Stimulated activated CD4-positive, alpha-beta T cell treated with anti-CD3 and anti-CD28 coated beads, Interleukin-15, amount 100 ng/mL, for 48 hours (primary cell): Measurements from ENCODE around the gene CTAGE9.
"Not testable (repeated sequence)": the region's sequence is repeated elsewhere in the genome, so short reads cannot be mapped to it uniquely, and the experiment has no call there.

Experiments used
- DNase-seq, 2 donors: peaks; one replicate each; pipeline ENCODE4 v3.0.0-alpha.2; 2020; ENCODE audit warnings: low read depth in 2 of 2

Gene CTAGE9, protein sequence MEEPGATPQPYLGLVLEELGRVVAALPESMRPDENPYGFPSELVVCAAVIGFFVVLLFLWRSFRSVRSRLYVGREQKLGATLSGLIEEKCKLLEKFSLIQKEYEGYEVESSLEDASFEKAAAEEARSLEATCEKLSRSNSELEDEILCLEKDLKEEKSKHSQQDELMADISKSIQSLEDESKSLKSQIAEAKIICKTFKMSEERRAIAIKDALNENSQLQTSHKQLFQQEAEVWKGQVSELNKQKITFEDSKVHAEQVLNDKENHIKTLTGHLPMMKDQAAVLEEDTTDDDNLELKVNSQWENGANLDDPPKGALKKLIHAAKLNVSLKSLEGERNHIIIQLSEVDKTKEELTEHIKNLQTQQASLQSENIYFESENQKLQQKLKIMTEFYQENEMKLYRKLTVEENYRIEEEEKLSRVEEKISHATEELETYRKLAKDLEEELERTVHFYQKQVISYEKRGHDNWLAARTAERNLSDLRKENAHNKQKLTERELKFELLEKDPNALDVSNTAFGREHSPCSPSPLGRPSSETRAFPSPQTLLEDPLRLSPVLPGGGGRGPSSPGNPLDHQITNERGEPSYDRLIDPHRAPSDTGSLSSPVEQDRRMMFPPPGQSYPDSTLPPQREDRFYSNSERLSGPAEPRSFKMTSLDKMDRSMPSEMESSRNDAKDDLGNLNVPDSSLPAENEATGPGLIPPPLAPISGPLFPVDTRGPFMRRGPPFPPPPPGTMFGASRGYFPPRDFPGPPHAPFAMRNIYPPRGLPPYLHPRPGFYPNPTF

DNA sequence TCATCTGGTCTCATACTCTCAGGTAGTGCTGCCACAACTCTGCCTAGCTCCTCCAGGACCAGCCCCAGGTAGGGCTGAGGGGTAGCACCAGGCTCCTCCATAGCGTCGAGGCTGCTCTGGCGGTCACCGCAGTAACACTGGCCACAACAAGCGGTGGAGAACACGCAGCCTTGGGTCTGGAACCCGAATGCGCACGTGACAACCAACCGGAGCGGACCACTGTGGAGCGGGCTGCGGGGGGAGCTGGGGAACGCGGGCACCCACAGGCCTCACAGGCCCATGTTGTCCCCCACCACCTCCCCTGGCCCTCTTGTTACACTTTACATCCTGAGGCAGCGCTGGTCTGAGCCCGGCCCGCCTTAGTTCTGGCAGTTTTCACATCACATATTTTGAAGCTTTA is at the start of gene CTAGE9:
Gene CTAGE9 (minus strand): TSS at position 101 of the 400 bp plus-strand sequence. CDS start 0 bp downstream, at position 101.
- not testable (repeated sequence) for DNase-seq

DNA sequence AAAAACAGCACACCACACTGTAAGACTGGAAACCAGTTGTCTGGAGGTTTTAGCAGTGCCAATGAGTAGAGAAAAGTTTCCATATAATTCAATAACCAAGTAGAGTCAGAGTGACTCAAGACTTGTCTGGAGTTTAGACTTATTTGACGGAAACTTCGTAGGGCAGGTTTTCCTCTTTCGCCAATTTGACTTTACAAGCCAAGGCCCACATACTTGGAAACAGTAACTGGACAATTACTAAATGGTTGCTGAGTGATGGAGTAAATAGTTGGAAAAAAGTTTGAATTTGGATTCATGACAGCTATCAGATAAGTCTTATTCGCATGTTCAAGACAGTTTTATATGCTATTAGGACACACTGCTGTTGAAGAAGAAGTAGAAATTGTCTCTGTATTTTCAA is 48.1 kb upstream of the CTAGE9 start:
- no peak for DNase-seq

DNA sequence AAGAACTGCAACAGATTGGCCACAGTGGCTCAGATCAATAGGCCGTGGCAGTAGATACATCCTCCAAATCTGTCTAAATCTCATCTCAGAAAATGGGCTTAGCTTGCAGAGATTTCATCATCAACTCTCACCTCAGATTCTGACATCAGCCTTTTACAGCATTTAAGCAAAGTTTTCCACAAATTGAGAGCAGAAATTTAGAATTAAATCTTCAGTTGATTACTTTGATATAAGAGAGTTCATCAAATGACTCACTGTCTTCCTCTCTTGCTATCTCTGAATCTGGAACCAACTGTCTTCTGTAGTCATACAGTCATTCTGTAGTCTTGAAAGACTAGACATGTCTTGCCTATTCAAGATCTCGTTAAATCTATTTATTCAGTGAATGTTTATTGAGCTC is 45.2 kb upstream of the CTAGE9 start:
- no peak for DNase-seq

DNA sequence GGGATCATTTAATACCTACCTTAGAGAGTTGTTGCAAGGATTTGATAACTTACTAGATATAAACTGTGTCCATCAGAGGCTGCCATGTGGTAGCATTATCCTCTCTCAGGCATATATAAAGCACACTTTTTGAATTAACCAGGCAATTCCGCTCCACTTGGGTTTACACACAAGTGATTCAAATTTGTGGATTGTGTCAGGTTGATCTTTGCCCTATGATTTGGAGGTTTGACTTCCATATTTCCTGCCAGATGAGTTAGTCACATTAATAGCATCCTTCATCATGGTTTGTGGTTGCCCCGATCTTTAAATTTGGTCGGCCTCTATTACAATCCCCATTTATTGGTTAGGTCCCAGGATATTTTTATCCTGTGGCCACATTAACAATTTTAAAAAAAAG is 44.8 kb upstream of the CTAGE9 start:
- no peak for DNase-seq

DNA sequence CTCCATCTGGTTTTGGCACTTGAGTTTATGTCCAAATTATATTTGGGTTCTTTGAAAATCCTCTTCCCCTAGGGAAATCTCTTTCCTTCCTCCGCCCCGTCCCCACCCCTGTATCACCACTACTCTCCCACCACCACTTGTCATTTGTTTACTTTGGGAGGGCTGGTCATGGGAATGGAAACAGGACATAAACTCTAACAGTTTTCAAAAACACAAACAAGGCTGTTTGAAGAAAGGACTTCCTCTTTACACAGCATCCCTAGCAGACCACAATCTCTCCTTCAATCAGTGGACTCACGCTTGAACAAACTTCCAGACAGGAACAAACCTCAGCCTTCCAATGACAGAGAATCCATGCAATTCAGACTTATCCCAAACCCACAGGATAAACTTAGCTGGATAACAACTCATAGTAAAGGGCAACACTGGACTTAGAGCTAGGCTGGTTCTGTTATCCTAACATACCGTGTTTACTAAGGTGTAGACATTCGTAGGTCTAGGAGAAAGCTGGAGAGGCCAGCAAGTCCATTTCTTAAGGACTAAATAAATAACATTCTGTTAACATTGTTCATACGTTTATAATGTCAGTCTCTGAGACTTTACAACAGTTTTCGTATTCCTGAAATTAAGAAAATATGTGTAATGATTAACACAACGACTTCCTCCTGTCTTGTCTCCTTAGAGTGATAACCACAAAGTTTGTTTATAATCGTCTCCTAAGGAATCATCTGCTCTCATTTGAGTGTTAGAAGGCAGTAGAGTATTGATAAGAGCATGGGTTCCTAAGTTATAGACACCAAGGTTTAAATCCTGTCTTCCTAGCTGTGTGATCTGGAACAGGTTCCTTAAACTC is 44.1 kb upstream of the CTAGE9 start:
- DNase-seq = no peak

DNA sequence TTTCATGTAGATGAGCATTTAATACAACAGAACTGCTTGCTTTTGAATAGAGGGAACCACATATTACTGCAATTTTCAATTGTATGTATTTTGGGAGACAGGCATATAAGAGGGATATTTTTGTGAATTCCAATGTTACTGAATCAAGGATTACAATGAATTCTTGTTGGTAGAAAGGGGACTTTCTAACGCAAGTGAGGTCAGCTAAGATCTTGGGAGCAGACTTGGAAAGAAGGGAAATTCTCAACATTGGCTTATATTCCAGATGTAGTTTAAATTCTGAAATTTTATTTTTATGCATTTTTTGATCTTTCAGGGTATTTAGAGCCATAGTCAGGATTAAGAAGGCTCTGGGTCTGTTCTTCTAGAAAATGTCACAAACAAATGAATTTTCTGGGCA is 43.3 kb upstream of the CTAGE9 start:
- DNase-seq = no peak

DNA sequence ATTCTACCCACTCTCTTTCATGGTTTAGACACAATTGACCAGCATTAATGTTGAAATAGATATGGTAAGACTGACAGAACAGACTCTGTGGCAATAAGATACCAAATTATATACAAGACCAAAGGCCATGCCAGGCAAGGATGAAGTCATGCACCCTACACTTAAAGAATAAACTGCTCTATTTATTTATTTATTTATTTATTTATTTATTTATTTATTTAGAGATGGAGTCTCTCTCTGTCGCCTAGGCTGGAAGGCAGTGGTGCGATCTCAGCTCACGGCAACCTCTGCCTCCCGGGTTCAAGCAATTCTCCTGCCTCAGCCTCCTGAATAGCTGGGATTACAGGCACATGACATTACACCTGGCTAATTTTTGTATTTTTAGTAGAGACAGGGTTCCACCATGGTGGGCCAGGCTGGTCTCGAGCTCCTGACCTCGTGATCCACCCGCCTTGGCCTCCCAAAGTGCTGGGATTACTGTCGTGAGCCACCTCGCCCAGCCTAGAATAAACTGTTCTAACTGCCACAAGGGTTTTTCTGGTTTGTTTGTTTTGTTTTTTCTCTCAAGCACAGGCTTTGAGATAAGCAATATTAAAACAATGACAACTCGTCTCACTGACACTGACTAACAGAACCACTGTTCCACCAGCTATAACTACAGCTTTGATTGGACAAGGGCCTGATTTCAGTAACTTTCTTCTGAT is 40.3 kb upstream of the CTAGE9 start:
- not testable (repeated sequence) for DNase-seq

DNA sequence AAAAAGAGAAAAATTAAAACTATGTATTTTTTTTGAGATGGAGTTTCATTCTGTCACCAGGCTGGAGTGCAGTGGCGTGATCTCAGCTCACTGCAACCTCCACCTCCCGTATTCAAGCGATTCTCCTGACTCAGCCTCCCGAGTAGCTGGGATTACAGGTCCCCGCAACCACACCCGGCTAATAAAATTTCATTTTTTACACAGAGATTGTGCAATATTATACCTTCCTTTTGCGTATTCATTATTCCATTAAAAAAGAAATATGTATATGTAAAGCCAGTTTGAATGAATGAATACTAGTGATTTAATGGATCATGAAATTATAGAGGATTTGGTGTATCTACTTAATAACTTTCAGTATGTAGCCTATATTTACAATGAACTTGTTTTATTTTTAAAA is 38.2 kb upstream of the CTAGE9 start:
- no peak for DNase-seq

DNA sequence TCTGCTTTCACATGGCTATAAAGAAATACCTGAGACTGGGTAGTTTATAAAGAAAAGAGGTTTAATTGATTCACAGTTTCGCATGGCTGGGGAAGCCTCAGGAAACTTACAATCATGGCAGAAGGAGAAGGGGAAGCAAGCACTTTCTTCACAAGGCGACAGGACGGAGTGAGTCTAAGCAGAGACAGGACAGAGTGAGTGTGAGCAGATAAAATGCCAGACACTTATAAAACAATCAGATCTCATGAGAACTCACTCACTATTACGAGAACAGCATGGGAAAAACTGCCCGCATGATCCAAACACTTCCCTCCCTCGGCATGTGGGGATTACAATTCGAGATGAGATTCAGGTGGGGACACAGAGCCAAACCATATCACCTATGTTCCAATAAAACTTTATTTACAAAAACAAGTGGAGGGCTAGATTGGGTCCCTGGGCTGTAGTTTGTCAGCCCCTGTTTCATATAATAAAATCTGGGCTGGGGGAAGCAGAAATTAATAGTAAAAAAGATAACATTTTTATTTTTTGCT is 37.1 kb upstream of the CTAGE9 start:
- DNase-seq = no peak

DNA sequence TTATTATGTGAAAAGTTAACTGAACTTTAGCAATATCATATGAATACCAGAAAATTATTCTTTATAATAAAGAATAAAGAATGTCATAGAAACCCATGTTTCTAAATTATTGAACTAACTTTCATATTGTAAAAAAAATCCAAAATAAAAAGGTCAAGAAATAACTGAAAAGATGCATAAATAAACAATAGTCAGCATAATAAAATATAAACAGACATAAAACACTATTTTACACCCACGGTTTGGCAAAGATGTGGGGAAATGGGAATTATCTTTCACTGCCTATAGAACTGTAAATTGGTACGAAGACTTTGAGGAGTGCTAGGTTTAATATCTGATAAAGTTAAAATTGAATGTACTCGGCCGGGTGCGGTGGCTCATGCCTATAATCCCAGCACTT is 34.7 kb upstream of the CTAGE9 start:
- no peak for DNase-seq

DNA sequence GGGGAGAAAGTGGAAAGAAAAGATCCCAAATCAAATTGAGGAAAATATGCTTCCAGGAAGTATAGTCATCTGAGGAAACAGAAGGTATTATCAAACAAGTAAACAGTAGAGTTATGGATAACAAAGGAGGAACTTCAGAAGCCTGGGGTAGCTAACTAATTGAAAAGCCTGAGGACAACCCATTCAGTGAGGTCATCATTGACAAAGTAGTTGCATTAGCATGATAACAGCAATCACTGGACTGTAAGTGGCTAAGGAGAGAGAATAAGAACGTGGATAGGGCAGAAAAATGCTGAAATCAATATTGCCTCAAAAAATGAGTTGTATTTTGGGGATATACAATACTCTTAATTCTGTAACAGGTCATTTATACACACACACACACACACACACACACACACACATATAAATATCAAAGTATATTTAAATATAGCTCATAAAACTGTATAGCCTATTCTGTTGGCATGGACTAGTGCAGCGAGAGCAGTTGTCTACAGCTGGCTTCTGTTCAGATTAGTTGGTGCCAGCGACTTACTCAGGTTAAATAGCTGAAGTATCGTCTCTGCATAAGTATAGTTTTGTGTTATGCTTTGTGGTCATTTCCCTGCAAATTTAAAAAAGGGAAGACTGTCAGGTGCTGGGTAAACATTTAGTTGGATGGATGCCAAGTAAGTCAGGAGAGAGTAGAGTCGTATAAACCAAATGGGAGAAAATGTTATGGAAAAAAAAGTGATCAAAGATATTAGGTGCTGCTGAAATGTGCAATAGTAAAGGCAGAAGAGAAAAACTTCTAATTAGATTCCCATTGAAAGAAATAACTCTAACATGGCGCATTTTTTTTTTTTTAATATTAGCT is 33.8 kb upstream of the CTAGE9 start:
- DNase-seq = no peak

DNA sequence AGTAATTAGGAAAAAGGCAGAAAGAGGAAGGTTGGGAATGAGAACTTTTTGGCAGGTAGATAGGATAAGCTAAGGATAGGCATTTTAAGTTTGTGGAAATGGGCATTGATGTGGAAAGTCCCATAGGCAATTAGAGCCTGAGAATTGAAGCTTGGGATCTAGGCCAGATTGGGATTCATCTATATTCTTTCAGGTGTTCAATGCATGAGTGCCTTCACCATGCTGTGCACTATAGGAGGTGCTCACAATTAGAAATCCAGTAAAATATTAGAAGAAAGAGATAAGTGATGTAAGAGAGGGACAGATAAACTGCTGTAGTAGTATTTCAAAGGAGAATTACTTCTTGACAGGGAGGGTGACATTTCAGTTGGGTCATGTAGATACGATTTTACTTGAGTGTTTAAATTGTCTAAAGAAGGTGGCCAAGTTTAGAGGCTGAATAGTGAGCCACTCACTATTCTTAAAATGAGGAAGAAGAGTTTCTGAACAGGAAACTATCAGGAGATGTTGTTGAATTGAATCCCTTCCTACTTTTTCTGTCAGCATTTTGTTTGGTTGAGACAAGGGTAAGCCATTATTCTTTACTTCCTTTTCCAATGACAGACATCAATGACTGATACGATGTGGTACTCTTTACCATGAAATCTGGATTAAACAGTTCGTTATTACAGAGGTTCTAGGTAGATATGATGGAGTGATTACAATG is 31.0 kb upstream of the CTAGE9 start:
- no peak for DNase-seq

DNA sequence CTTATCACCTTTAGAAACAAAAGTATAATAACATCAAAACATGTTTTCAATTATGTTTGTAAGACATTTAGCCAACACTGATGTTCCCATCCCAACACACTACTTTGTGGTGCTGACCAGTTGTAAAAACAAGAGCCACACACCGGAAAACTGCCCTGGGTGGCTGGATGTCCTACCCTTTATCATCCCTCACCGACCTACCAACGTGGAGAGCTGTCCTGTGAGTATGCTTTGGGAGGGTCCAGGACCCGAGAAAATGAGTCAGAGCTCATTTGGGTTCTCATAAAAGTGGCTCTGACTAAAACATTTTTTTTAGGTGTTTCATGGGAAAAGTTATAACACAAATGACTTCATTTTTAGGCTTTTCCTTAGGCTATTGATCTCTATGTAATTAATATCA is 29.3 kb upstream of the CTAGE9 start:
- no peak for DNase-seq

DNA sequence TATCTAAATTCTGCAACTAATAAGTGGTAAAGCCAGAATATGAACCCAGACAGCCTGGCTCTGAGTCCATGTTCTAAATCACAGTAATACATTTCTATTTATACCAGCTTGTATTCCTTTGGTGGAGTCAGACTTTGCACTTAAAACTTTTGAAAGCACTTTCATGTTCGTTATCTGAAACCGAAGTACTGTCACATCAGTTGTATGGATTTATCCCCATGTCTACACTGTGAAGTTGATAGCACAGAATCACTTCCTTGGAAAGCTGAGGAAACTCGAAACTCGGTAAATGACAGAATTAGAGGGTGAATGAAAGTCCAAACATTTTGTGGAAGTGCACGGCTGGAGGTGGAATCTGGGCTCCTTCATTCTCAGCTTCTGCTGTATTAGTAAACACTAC is 28.3 kb upstream of the CTAGE9 start:
- no peak for DNase-seq

DNA sequence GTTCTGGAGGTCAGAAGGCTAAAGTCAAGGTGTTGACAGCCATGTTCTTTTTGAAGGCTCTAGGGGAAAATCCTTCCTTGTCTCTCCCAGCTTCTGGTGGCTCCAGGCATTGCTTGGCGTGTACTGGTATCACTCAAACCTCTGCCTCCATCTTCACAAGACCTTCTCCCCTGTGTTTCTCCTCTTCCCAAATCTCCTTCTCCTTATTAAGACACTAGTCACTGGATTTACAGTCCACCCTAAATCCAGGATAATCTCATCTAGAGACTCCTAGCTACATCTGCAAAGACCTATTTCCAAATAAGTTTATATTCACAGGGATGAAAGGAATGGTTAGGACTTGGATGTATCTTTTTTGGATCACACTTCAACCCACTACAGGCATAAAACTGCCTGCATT is 26.0 kb upstream of the CTAGE9 start:
- DNase-seq = no peak

DNA sequence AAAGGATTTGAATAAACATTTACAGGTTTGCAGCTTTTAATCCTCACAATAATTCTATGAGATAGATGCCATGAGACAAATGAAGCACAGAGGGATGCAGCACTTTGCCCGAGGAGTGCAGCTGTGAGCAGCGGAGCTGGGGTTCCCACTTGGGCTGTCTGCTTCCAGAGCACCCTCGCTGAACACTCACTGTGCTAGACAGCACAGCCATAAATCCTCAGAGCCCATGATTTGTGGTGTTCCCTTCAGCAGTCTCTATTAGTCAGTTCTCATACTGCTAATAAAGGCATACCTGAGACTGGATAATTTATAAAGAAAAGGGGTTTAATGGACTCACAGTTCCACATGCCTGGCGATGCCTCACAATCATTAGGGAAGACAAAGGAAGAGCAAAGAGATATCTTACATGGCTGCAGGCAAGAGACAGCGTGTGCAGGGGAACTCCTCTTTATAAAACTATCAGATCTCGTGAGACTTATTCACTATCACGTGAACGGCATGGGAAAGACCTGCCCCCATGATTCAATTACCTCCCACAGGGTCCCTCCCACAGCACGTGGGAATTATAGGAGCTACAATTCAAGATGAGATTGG is 25.3 kb upstream of the CTAGE9 start:
- no peak for DNase-seq

DNA sequence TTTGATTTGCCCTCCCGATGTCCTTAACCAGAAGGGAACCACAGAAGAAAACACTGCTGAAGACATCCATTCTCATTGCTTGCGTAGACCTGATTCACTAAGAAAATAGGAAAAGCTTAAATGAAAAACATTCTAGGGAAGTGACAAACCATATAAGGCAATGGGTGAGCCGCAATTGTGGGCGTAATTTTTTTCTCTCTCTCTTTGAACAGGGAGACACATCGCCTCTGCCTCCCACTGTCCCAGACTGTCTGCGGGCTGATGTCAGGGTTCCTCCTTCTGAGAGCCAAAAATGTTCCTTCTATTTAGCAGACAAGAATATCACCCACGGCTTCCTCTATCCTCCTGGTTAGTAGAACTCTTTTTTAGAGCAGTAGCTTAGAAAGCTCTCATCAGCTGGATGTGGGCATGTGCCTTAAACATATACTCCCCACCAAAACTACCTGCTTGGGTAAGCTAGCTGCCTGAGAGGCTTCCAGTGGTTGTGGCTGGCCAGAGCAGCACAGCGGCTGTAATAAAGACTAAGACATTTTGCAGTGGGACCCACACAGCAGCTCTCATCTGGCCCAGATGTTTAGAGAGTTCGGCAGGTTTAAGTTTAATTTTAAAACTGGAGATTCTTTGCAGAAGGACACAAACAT is 22.7 kb upstream of the CTAGE9 start:
- DNase-seq = no peak

DNA sequence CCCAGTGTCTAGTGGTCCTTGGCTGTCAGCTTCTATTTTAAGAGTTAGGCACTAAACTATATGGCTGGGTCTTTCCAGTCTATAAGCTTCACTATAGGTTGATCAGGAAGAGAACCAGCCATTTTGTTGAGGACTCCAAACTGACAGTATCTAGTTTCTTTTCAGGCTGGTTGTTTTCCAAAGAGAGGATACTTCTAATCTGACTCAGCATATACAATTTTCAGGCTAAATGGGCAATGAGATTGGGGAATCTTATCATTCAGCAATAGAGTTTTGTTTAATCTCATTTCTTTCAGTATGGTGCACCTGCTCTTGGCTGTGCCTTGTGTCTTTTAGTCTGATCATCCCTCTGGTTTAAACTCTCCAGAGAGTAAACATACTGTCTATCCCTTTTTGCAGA is 20.4 kb upstream of the CTAGE9 start:
- no peak for DNase-seq

DNA sequence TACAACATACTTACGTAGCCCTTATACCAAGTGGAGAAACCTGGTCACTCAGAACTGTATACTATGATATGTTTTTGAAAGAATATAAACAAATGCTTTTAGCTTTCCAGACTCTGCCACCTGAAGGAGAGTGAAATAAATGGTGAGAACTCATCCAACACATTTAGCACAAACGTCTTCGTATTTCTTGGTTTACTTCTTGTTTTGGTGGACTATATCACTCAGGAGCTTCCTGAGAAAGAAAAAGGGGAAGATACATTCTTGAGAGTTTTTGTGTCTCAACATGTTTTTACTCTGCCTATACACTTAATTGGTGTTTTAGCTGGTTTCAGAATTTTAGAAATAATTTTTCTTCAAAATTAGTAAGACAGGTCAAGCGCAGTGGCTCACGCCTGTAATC is 19.4 kb upstream of the CTAGE9 start:
- no peak for DNase-seq
